Activated naive CD4-positive, alpha-beta T cell treated with Interleukin-2 at 50 U/mL for 16 hours (primary cell): Measurements from ENCODE around the gene DIO1.

Source experiments
- DNase-seq: peaks from one replicate; pipeline ENCODE4 v3.0.0-alpha.2; 2020

Gene DIO1

DNA sequence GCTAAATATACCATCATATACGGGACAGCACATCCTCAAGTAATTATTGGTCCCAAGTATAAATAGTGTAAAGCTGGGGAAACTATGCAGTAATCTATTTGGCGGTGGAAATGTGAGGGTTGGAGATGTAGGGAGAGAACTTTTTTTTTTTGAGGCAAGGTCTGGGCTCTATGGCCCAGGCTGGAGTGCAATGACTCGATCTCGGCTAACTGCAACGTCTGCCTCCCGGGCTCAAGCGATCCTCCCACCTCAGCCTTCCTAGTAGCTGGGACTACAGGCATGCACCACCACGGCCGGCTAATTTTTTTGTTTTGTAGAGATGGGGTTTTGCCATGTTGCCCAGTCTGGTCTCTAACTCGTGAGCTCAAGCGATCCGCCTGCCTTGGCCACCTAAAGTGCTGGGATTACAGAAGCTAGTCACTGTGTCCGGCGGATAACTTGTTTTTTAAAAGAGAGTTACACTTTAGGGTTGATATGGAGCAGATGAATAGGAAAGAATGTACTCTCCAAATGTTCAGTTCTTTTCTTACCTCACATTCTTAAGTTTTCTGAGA is 49.6 kb downstream of the DIO1 start:
- DNase-seq = no peak

DNA sequence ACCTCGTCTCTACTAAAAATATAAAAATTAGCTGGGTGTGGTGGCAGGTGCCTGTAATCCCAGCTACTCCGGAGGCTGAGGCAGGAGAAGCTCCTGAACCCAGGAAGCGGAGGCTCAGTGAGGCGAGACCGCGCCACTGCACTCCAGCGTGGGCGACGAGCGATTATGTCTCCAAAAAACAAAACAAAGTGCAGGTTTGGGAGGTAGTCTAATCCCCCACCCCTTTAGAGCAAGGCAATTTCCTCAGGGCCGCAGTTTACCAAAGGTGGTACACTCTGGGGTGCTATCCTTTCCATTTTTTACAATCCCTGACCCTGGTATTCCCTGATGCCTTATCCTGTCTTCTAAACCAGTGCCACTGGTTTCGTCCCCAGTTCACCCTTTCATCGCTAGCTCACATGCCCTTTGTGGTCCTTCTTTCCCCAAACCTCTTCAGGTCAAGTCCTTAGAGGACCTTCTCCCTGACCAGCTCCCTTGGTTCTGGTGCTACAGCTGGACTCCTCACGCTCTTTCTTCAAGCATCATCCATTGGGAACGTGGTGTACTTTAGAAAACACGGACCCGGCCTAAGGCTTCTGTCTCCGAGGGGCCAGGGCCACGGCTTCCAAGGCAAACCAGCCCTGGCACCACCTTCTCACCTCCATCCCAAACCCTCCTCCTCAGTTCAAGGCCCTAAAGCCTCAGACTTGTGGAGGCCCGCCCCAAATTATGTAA is 50.6 kb downstream of the DIO1 start:
- DNase-seq = no peak

DNA sequence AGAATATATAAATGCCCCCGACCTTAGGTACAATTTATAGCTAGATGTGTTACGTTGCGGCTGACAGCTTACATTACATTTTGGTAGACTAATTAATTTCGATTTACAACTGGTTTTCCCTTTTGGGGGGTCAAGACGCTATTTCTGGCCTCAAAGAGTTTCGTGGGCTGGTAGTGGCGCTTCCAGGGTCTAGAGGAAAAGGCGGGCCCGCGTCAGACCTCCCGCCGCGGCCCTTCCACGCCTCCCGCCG is 51.1 kb downstream of the DIO1 start:
- no peak for DNase-seq

DNA sequence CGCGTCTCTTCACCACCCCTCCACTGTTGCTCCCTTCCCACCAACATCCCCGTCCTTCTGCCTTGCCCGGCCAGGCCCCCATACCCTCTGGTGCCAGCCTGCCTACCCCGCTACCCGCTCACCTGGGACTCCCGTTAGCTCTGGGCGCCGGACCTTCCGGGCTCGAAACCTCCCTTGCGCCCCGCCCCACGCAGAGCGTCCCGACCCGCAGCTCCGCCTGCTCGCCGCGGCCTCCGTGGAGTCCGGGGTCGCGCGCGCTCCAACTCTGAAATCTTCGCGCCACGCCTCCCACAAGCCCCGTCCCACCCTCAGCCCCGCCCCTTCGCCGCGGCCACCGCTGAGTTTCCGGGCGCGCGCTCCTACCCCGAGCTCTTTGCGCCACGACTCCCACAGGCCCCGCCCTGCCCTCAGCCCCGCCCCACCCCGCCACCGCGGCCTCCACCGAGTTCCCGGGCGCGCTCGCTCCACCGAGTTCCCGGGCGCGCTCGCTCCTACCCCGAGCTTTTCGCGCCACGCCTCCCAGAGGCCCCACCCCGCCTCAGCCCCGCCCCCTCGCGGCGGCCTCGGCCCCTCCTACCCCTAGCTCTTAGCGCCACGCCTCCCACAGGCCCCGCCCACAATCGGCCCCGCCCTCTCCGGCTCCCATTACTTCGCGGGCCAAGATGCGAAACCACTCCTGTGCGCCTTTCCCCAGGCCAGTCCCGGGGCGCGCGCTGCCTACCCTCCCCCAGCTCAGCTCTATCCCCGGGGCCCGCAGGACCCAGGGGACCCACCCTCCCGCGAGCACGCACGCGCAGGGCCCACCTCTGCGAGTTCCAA is 51.7 kb downstream of the DIO1 start, which contains the start of gene IFT25:
IFT25 (minus strand) TSS at position 267 of the 819 bp plus-strand sequence. CDS start 5,617 bp downstream, outside the sequence.
- peak; percentile 98 for DNase-seq

DNA sequence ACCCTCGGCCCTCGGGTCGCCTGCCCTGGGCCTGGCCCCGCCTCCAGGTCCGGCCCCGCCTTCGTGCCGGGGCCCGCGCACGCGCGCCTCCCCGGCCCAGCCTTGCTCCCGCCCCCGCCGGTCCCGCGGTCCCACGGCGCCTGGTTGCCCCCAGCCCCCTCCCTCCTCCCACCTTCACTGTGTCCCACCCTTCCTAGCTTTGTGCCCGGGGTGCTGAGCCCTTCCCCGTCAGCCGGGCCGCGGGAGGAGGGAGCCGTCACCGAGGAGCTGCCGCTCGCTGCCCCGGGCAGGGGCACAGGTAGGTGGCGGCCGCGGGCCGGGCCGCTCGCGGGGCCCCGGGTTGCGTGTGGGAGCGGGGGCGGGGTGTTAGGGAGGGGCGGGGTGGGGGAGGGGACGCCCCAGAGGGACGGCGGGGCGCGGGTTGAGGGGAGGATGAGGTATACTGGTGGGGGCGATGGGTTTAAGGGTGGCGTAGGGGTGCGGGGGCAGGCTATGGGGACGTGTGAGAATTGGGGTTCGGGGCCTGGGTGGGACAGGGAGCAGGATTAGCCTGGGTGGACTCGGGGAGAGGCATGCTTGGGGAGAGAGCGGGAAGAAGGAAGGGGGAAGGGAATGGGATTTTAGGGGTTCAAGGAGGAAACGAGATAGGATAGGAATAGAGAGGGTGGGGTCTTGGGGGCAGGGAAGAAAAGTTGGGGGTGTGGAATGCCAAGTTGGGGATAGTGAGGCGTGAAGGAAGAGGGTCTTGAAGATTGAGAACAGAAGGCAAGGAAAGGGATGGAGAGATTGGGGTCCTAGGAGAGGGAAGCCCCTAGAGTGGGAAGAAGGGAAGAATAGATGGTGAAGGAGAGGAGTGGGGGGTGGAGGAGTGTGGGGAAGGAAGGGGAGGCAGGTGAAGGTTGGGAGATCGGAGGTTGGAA is 52.5 kb downstream of the DIO1 start, which contains the start of gene LRRC42:
LRRC42 (plus strand) TSS at position 99 of the 920 bp plus-strand sequence. CDS start 5,650 bp downstream, outside the sequence.
- no peak for DNase-seq

DNA sequence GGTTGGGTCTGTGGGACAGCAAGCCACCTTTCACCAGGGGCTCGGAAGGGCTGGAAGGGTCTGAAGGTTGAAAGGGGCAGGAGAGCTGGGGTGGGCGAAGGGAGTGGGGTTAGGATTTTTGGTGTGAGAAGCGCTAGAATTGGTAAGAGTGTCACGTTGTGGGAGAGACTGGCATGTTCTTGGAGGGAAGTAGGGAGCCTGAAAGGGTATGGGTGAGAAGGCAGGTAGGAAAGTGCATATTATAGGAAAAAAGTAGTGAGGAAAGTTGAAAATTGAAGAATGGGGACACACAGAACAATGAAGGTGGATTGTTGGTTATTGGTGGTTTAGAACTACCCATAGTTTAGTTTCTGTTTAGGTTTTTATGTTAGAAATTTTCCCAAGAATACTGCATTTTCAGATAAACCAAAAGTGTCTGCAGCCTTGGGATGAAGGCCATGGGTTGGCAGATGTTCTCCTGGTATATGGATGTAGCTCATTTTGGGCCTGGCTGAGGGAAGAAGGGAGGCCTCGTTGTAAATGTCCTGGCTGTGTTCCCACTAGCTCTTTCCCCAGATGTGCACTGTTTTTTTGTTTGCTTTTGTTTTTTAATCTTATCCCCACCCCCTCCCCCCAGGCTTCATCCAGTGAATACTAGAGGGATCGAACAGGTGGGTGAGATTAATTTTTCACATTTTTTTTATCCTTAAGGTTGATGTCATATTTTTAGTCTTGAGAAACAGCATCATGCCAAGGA is 53.4 kb downstream of the DIO1 start:
- no peak for DNase-seq

DNA sequence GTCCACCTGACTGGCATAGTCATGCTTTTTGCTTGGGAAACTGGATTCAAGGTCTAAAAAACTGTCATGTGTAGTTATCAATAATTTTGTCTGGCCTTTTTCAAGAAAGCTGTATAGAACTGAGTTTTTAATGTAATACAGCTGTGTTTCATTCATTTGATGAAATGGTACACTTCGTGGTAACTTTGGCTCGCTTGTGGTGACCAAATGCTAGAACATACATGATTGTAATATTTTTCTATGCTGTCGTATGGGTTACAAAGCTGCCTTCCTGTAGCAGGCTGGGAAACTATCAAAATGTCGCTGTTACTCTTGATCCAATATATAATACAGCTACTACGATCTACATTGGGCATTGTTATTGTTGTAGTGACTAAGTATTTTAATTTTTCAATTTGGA is 54.3 kb downstream of the DIO1 start:
- no peak for DNase-seq

DNA sequence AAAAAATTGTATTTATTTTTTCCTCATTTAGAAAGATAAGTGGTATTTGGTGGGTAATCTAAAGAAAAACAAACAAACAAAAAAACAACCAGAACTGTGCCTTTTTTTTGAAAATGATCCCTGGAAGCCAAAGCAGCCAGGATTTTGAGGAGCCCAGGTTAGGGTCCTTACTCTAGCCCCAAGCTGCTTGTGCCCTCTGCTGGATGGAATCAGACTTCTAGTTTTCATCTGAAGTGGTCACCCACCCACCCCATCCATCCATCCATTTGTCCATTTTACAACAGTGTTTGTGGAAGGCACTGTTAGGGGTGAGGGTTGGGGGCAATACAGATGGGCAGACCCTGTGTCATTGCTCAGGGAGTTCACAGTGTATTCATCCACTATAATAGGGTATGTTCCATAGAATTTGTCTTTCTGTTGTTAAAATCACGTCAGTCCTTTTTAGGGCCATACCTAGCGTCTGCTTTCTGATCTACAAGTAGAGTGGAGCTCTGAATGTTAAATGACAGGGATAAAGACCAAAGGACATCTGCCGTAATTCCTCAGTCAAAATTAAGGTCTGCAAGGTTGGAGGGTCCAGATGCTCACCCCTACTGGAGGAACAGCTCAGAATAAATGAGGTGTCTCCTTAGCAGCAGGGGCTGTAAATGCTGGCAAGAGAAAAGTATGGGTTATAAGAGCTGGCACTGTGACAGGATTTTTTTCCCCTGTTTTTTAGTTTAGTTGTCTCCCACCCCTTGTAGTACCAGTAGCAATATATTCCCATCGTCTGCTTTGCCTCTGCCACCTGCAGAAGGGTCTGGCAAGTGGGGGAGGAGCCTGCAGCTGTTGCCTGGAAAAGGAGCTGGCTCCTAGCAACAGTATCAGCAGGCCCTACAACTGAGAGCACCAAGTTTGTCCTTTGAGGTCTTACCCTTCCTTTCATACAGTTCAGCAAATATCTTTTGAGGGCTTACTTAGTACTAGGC is 55.3 kb downstream of the DIO1 start:
- no peak for DNase-seq

DNA sequence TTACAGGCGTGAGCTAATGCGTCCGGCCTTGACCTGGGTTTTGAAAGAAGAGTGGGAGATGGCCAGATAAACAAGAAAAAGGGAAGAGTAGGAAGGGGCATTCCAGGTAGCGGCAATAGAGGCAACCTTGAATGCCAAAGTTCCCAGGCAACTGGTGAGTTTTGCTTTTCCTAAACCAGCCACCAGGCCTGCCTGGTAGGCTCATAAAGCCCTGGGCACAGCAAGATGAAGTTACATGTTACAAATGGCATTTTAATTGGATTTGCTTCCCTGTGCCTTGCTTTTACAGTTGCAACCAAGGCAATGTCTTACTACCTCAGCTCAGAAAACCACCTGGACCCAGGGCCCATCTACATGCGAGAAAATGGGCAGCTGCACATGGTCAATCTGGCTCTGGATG is 57.7 kb downstream of the DIO1 start:
- DNase-seq = no peak

DNA sequence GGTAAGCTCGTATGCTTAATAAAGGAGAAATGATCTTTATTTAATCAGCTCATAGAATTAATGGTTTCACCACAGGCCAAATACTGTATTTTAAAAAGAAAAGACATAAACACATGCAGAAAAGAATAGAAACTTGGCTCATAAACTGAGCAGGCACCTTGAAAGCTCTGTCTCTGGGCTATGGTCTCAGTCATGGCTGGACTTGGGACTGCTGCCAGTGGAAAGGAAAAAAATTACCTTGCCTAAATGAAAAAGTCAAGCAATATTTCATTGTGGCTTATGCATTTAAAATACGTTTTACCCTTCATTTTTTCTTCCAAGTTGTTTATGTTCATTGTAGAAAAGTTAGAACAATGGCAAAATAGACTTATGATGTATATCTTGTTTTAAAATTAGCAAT is 60.1 kb downstream of the DIO1 start:
- no peak for DNase-seq

DNA sequence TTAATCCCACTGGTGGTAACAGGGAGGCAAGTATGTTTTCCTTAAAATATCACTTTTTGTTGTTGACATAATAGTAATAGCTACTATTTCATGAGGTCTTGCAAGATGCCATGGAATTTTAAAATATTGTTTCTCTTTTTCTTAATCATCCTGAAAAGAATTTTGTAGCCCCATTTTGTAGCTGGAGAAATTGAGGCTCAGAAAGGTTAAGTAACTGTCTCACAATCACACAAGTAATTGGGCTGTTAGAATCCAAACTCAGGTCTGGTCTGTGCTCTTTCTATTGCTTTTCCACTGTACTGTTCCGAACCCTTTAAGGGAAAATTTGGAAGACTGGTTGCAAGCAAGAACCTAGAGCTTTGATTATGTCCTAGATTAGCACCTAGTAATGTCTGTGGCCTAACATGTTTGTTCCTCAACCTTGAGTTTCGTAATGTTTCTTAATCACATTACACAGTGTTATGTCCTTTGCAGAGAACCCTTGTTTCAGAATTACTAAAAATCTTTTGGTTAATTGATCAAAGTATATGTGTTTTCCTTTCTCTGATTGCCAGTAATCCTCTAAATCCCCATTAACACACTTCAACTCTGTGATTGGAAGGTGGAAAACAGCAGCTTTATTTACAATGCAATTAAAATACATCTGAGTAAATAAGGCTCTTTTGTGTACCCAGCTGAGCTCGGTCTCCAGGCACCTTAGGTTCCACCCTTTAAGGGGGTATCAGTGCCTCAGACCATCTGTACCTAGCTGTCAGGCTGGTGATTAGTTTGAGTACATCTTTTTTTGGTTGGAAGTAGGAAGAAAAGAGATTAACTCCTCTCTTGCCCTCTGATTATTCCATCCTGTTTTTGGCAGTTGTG is 62.6 kb downstream of the DIO1 start:
- DNase-seq = no peak

DNA sequence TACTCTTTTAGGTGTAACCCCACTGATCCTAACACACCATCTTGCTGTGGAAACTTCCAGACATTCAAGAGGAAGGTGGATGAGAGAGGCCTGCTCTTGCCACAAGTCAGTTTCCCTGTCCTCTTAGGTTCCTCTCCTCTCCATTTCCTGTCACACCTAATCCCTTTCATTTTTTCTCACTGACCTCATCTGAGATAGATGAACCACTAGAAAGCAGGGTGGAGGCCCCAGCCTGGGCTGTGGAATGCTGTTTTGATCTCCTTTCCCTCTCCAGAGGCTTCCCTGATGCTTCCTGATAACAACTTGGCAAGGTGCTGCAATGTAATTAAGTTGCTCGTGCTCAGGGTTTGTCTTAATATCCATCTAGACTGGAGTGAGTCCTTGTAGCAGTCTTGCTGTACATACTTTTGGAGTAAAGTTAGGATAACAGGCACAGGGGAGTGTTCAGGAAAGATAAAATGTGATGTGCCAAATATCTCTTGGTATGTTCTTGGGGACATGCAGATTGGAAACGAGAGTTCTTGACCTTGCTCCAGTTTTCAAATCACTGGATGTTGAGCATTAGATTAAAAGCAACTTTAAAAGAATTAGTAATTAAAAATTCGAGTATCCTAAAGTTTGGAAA is 63.3 kb downstream of the DIO1 start:
- no peak for DNase-seq

DNA sequence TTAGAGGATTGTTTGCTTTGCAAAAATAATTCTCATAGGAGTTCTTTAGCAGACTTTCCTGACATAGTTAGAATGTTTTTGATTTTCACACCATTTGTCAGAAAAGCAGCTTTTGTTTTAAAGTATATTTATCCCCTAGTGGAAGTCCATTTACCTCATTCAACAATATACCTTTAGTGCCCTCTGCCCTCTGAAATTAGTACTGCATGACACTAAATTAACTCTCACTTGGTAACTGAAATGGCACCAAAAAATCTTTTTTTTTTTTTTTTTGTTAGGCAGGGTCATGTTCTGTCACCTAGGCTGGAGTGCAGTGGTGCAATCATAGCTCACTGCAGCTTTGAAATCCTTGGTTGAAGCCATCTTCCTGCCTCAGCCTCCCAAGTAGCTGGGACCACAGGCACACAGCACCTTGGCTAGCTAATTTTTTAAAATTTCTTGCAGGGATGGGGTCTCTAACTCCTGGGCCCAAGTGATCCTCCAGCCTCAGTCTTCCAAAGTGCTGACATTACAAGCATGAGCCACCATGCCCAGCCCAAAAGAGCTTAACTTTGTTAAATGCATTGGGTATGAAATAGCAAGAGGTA is 65.8 kb downstream of the DIO1 start:
- DNase-seq = no peak
